Lung (tissue), 12 donors: ENCODE data around the gene CRMP1. TPM values are rescaled to one million over a fixed set of nuclear protein-coding genes. Genes with fewer than 3 reads are reported as not detected.

Experiments
- ATAC-seq: fragments of 200-7000 bp; cut with Tn5 transposase; one replicate; pipeline ENCODE4 v1.9.1; 2020; ENCODE audit warnings: moderate number of reproducible peaks; ENCODE audit not compliant: insufficient read depth, low FRiP score
- DNase-seq, 3 donors: peaks; one replicate each; pipeline ENCODE4 v3.0.0-alpha.2; 2013 to 2017
- H3K27ac ChIP-seq, 2 donors: one replicate each; pipeline ENCODE4 v1.5.1; 2013; ENCODE audit warnings: mild to moderate bottlenecking in 2 of 2, moderate library complexity in 2 of 2, control low read depth in 1 of 2, inconsistent platforms in 1 of 2, low read depth in 1 of 2, low read length in 1 of 2
- H3K27me3 ChIP-seq, 3 donors: one replicate each; pipeline ENCODE4 v1.5.1; 2013; ENCODE audit warnings: low read length in 2 of 3; ENCODE audit not compliant: control insufficient read depth in 3 of 3, insufficient read depth in 3 of 3
- H3K36me3 ChIP-seq, 4 donors: one replicate each; pipeline ENCODE4 v1.5.1; 2013; ENCODE audit warnings: low read length in 4 of 4, mild to moderate bottlenecking in 1 of 4, moderate library complexity in 1 of 4; ENCODE audit not compliant: control insufficient read depth in 4 of 4, insufficient read depth in 4 of 4
- H3K4me1 ChIP-seq, 5 donors: one replicate each; pipeline ENCODE4 v1.5.1; 2013; ENCODE audit warnings: low read length in 5 of 5, mild to moderate bottlenecking in 2 of 5, moderate library complexity in 1 of 5; ENCODE audit not compliant: control insufficient read depth in 5 of 5, insufficient read depth in 5 of 5
- H3K4me3 ChIP-seq: one replicate; pipeline ENCODE4 v1.5.1; 2013; ENCODE audit warnings: mild to moderate bottlenecking, control low read depth, moderate library complexity
- H3K9ac ChIP-seq, 2 donors: one replicate each; pipeline ENCODE4 v1.5.1; 2013; ENCODE audit warnings: low read length in 2 of 2, control low read depth in 1 of 2; ENCODE audit not compliant: insufficient read depth in 1 of 2
- H3K9me3 ChIP-seq, 4 donors: one replicate each; pipeline ENCODE4 v1.5.1; 2013; ENCODE audit warnings: low read length in 3 of 4, mild to moderate bottlenecking in 1 of 4, moderate library complexity in 1 of 4; ENCODE audit not compliant: control insufficient read depth in 4 of 4, insufficient read depth in 3 of 4
- WGBS, 2 donors: extraction: QIAGEN DNeasy Blood & Tissue Kit; methylation state at CpG; one replicate each; pipeline ENCODE4 v1.1.7; 2013; 5-methylcytosine and 5-hydroxymethylcytosine counted together
- polyA plus RNA-seq, 2 donors: library from polyadenylated mRNA; stranded (reverse); fragments of 200-250 nt; gene quantifications; one replicate each; pipeline ENCODE4 v1.2.1, GENCODE V29; 2013
- total RNA-seq, 2 donors: library from RNA; depleted of rRNA in 1 of 2; stranded (reverse); fragments of >200 nt in 1 of 2; gene quantifications; one replicate each; pipeline ENCODE4 v1.2.1, GENCODE V29; 2014 to 2021
- TF ChIP-seq, protein P1 (sequence below): IDR thresholded peaks from 2 replicates; pipeline ENCODE4 v1.5.1; 2012; ENCODE audit warnings: mild to moderate bottlenecking; ENCODE audit errors: control extremely low read depth, extremely low read depth
- donor health status: control.
- donor health status: control.
- donor health status: Bipolar disorder and iron deficiency.
- donor health status: healthy.
- donor health status: DM: yes; HTN: yes; CAD: no.

Gene CRMP1
- total and polyA plus RNA-seq, 4 donors = 2.1 to 24.4 (median 4.6) TPM

DNA sequence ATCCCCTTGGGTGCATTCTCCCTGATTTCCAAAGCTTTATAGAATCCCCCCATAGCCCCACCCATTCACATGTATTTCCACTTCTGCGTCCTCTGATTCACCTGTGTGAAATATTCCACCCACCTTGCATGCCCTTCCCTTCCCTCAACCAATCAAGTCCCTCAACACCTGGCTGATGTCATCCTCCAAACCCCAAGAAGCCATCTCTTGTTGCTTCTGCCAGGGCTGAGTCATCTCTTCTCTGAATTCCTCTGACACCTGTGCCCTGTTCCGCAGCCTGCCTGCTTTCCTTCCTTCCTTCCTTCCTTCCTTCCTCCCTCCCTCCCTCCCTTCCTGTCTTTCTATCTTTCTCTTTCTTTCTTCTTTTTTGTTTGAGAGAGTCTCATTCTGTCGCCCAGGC is 9.9 kb downstream of the CRMP1 start:
- no peak overlapping the region for H3K27ac ChIP-seq
- WGBS, 2 donors = 80 to 82% methylated on average over 3 of the region's 3 CpGs

DNA sequence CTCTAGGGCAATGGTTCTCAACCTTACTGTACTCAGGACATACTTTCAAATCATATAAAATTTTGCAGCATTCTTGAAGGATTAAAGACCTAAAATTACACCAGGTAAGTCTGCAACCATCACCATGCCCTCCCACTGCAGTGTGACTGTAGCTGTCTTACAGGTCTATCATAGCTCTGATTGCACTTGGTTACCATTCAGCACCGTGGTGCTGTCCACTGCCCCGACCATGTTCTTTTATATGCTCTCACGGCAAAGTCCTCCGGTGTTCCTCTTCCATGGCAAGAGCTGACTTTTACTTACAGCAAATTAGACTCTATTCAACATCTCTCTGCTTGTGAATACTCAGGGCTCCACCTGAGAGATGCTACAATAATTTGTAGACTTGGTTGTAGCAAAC is 11.5 kb downstream of the CRMP1 start:
- no peak overlapping the region for H3K4me3 ChIP-seq
- peaks cover 0 to 13% (median 4%) of the 10 kb centered on the region in 3 donors for H3K27me3 ChIP-seq
- H3K27ac ChIP-seq = no peak overlapping the region
- H3K4me1 ChIP-seq = peaks cover 0 to 3% (median 0%) of the 10 kb centered on the region in 5 donors
- no peaks in the 10 kb centered on the region for H3K36me3 ChIP-seq
- WGBS, 2 donors = 37 to 44% methylated on average over 4 of the region's 4 CpGs
- peaks cover 0 to 6% (median 0%) of the 10 kb centered on the region in 4 donors for H3K9me3 ChIP-seq
- peak in 1 of 3 donors; percentile 39 for DNase-seq
- no peak overlapping the region for H3K9ac ChIP-seq
- TF ChIP-seq, protein P1, sequence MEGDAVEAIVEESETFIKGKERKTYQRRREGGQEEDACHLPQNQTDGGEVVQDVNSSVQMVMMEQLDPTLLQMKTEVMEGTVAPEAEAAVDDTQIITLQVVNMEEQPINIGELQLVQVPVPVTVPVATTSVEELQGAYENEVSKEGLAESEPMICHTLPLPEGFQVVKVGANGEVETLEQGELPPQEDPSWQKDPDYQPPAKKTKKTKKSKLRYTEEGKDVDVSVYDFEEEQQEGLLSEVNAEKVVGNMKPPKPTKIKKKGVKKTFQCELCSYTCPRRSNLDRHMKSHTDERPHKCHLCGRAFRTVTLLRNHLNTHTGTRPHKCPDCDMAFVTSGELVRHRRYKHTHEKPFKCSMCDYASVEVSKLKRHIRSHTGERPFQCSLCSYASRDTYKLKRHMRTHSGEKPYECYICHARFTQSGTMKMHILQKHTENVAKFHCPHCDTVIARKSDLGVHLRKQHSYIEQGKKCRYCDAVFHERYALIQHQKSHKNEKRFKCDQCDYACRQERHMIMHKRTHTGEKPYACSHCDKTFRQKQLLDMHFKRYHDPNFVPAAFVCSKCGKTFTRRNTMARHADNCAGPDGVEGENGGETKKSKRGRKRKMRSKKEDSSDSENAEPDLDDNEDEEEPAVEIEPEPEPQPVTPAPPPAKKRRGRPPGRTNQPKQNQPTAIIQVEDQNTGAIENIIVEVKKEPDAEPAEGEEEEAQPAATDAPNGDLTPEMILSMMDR = no peak
- no peak for ATAC-seq

More for the DNA sequence above, 9.9 kb downstream of the CRMP1 start:
- TF ChIP-seq, protein P1 = no peak
- Histone ChIP-seq H3K9ac (no peak overlapping the region), H3K27me3 (peaks cover 0 to 26% (median 4%) of the 10 kb centered on the region in 3 donors), H3K9me3 (peaks cover 0 to 3% (median 0%) of the 10 kb centered on the region in 4 donors), H3K36me3 (no peaks in the 10 kb centered on the region), H3K4me3 (no peak overlapping the region), H3K4me1 (peaks cover 0 to 3% (median 0%) of the 10 kb centered on the region in 5 donors)
- no peak for DNase-seq
- ATAC-seq = no peak

DNA sequence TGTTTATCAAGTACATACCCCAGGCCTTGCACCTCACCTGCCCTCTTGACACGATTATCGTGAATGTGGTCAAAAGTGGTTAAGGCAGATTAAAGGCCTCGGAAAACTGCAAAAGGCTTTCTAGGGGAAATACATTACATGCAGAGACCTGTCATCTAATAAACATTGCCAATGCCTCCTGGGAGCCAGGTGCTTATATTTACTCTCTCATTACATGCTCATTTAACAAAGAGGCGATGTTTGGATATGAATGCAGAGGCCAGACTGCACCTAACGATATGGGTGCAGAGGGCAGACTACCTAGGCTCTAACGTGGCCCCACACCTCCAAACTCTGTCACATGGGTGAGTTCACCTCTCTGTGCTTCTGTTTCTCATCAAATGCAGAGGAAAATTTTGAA is 14.5 kb downstream of the CRMP1 start:
- no peaks in the 10 kb centered on the region for H3K27me3 ChIP-seq
- TF ChIP-seq, protein P1 = no peak
- peaks cover 0 to 3% (median 0%) of the 10 kb centered on the region in 5 donors for H3K4me1 ChIP-seq

DNA sequence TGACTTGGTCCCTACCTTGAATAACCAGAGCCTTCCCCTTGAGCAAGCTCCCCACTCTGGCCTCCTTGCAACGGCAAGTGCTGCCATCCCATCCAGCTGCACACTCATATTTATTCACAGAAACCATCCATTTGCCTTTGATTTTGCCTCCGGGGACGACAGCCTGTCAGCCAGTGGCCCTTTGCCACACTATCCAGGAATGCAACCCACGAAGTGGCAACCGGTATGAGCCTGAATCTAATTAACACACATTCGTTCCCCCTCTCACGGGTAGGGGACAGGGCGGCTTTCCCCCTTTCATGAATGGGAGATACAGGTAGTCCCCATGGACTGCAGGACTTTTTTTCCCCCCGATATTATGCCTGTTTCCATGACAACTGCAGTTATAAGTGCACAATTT is 15.5 kb downstream of the CRMP1 start:
- Histone ChIP-seq H3K27ac (no peak overlapping the region), H3K9me3 (peaks cover 0 to 6% (median 0%) of the 10 kb centered on the region in 4 donors), H3K4me1 (peaks cover 0 to 3% (median 0%) of the 10 kb centered on the region in 5 donors), H3K36me3 (no peaks in the 10 kb centered on the region), H3K4me3 (no peak overlapping the region), H3K9ac (no peak overlapping the region), H3K27me3 (no peaks in the 10 kb centered on the region)
- TF ChIP-seq, protein P1 = no peak
- ATAC-seq (no peak), DNase-seq (no peak)
- 81 to 87% methylated on average over 9 of the region's 9 CpGs for WGBS, 2 donors

More for the DNA sequence above, 14.5 kb downstream of the CRMP1 start:
- Histone ChIP-seq H3K9me3 (peaks cover 0 to 6% (median 0%) of the 10 kb centered on the region in 4 donors), H3K4me3 (no peak overlapping the region), H3K27ac (no peak overlapping the region), H3K9ac (no peak overlapping the region), H3K36me3 (no peaks in the 10 kb centered on the region)
- WGBS, 2 donors = 85 to 86% methylated on average over 6 of the region's 6 CpGs
- DNase-seq (no peak), ATAC-seq (no peak)
